ENCODE measurements around the gene MACROH2A1.

MACROH2A1 gene

DNA sequence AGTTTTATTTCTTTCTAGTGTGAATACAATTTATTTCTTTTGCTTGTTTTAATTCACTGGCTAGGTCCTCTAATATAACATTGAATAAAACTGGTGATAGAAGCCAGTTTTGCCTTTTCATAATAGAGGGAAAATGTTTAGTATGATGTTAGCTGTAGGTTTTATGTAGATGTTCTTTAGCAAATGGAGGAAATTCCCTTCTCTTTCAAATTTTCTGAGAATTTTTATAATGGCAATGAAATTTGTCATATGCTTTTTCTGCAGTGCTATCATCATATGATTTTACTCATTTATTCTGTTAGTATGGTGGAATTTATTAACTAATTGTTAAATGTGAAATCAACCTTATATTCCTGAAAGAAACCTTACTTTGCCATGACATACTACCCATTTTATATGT, 18.1 kb upstream of the MACROH2A1 start:
- no peaks in the 10 kb centered on the region for H3K4me1 ChIP-seq (ENCODE audit: control insufficient read depth in 1 of 2, insufficient read depth in 2 of 2, low read length in 2 of 2)
- H3K9me3 ChIP-seq (ENCODE audit: control insufficient read depth in 1 of 2, low read length in 2 of 2), result peaks cover 0 to 4% of the 10 kb centered on the region in 2 donors
- H3K27ac ChIP-seq (ENCODE audit: low read length), result no peak overlapping the region
- no peaks in the 10 kb centered on the region for H3K36me3 ChIP-seq (ENCODE audit: control insufficient read depth in 1 of 2, insufficient read depth in 2 of 2, low read length in 2 of 2)
- no peaks in the 10 kb centered on the region for H3K27me3 ChIP-seq (ENCODE audit: low read depth, low read length)
- no peak overlapping the region for H3K4me3 ChIP-seq (ENCODE audit: low read depth in 1 of 2, low read length in 2 of 2)

DNA sequence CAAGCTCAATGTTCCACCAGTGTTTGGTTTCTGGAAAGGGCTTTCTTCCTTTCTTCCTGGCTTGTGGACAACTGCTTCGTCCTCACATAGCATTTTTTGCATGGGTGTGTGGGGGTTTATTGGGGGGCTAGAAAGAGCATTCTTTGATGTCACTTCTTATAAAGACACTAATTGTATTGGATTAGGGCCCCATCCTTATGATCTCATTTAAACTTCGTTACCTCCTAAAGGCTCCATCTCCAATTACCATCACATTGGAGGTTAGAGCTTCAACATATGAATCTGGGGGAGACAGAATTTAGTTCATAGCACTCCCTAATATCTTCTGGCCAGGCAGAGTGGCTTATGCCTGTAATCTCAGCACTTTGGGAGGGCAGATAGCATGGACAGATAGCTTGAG, 6.1 kb upstream of the MACROH2A1 start:
- H3K27ac ChIP-seq (ENCODE audit: low read length), result no peak overlapping the region
- H3K4me1 ChIP-seq (ENCODE audit: control insufficient read depth in 1 of 2, insufficient read depth in 2 of 2, low read length in 2 of 2), result peaks cover 0 to 3% of the 10 kb centered on the region in 2 donors
- H3K4me3 ChIP-seq (ENCODE audit: low read depth in 1 of 2, low read length in 2 of 2), result no peak overlapping the region
- no peaks in the 10 kb centered on the region for H3K27me3 ChIP-seq (ENCODE audit: low read depth, low read length)
- H3K36me3 ChIP-seq (ENCODE audit: control insufficient read depth in 1 of 2, insufficient read depth in 2 of 2, low read length in 2 of 2), result no peaks in the 10 kb centered on the region
- no peaks in the 10 kb centered on the region for H3K9me3 ChIP-seq (ENCODE audit: control insufficient read depth in 1 of 2, low read length in 2 of 2)

DNA sequence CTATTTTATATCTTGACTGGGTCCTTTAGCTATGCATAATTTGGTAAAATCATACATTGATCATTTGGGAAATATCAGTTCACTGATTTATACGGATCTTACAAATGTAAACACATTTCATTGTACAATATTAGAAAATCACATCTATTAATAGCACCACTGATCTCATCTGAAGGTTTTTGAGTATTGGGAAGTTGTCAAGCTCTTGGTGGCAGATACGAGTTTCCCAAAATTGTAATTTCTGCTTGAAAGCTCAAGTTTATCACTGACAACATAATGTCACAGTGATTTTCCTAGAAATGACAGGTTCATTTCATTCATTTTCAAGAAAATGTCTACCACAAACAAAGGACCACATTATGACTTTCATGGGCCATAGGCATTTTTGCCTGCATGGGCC, 3.0 kb upstream of the MACROH2A1 start:
- H3K4me3 ChIP-seq (ENCODE audit: low read depth in 1 of 2, low read length in 2 of 2), result no peak overlapping the region

DNA sequence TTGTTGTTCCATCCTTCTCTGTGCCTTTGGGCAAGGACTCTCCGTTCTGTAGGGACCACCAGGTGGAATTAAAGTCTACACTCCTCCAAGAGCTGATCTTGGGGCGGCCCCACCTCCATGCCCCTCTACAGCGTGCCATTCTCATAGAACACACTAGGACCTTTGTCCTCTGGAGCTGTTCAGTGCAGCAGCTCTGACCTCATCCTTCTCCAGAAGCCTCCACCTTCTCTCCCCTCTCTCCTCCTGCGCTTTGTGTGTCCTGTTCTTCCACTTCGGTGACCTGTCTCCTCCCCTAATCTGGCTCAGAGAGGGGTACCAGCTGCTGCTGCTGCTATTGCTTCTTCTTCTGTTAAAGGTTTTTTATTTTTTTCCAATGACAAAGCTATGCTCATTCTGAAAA, 1.8 kb upstream of the MACROH2A1 start:
- H3K9me3 ChIP-seq (ENCODE audit: control insufficient read depth in 1 of 2, low read length in 2 of 2), result no peaks in the 10 kb centered on the region
- no peak overlapping the region for H3K4me3 ChIP-seq (ENCODE audit: low read depth in 1 of 2, low read length in 2 of 2)
- H3K27ac ChIP-seq (ENCODE audit: low read length), result no peak overlapping the region
- peaks cover 6 to 29% of the 10 kb centered on the region in 2 donors for H3K4me1 ChIP-seq (ENCODE audit: control insufficient read depth in 1 of 2, insufficient read depth in 2 of 2, low read length in 2 of 2)
- no peaks in the 10 kb centered on the region for H3K27me3 ChIP-seq (ENCODE audit: low read depth, low read length)
- no peaks in the 10 kb centered on the region for H3K36me3 ChIP-seq (ENCODE audit: control insufficient read depth in 1 of 2, insufficient read depth in 2 of 2, low read length in 2 of 2)

More for the DNA sequence above, 3.0 kb upstream of the MACROH2A1 start:
- H3K36me3 ChIP-seq (ENCODE audit: control insufficient read depth in 1 of 2, insufficient read depth in 2 of 2, low read length in 2 of 2), result no peaks in the 10 kb centered on the region
- no peaks in the 10 kb centered on the region for H3K9me3 ChIP-seq (ENCODE audit: control insufficient read depth in 1 of 2, low read length in 2 of 2)
- H3K27ac ChIP-seq (ENCODE audit: low read length), result no peak overlapping the region
- H3K4me1 ChIP-seq (ENCODE audit: control insufficient read depth in 1 of 2, insufficient read depth in 2 of 2, low read length in 2 of 2), result peaks cover 6 to 18% of the 10 kb centered on the region in 2 donors
- no peaks in the 10 kb centered on the region for H3K27me3 ChIP-seq (ENCODE audit: low read depth, low read length)

DNA sequence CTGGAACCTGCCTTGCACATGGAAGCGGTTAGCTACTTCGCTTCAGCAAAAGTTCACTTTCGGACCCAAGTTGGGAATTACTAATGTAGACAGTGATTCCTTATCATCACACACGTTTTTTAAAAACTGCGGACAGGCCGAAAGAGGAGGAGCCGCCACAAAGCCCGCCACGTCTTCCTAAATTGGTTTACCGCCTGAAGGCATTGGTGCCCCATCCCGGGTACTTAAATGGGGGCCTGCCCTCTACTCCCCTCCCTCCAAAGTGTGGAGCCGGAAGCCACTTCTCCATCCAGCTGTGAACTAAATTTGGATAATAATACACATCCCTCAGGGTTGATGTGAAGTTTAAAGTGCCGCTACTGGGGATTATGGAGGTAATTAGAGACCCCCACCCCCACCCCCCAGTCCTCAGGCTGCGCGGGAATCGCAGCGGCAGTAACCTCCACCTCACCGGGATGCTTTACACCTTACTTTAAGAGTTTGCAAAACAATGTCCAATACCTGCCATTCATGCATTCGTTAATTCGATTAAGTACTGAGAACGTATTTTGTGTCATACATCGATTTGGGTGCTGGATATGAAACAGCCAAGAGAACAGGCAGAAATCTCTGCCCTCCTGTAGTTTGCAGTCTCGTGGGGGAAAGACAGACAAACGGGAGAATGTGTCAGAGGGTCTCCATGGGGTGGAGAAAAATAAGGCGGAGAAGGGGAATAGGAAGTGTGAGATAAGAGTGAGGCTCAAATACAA, 937 bp upstream of the MACROH2A1 start:
- peaks cover 6 to 38% of the 10 kb centered on the region in 2 donors for H3K4me1 ChIP-seq (ENCODE audit: control insufficient read depth in 1 of 2, insufficient read depth in 2 of 2, low read length in 2 of 2)
- peak overlapping the region; percentile 81 for H3K27ac ChIP-seq (ENCODE audit: low read length)
- H3K36me3 ChIP-seq (ENCODE audit: control insufficient read depth in 1 of 2, insufficient read depth in 2 of 2, low read length in 2 of 2), result no peaks in the 10 kb centered on the region
- peak overlapping the region; percentile 67 to 92 for H3K4me3 ChIP-seq (ENCODE audit: low read depth in 1 of 2, low read length in 2 of 2)
- H3K9me3 ChIP-seq (ENCODE audit: control insufficient read depth in 1 of 2, low read length in 2 of 2), result no peaks in the 10 kb centered on the region
- no peaks in the 10 kb centered on the region for H3K27me3 ChIP-seq (ENCODE audit: low read depth, low read length)

DNA sequence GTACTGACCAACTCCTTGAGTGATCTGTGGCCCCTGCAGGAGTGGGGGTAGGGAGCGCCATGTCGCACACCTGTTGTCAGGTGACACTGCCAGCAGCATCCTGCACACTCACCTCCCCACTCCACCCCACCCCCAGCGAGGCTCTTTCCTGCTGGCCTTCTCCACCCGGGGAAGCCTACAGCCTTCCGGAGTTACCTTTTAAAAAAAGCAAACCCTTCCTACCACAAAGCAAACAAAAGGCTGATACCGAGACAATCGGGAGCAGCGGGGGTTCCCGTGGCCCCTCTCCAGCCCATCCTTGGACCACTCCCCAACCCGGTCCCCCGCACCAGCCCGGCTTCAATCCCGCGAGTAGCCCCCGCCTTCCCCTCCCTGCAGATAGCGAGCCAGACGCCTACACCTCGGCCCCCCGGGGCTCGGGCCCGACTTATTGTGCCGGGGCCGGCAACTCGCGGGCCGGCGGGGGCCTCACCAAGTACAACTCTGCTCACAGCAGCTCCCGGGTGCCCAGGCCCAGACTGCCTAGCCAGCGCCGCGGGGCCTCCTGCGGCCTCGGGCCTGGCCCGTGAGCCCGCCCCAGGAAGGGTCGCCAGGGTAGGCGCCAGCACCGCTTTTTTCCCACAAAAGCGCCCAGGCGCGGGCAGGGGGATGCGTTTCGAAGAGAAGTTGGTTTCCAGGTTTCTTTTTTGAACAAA, 724 bp downstream of the MACROH2A1 start:
- Histone ChIP-seq H3K27me3 (ENCODE audit: low read depth, low read length) (no peaks in the 10 kb centered on the region), H3K4me1 (ENCODE audit: control insufficient read depth in 1 of 2, insufficient read depth in 2 of 2, low read length in 2 of 2) (peaks cover 11 to 54% of the 10 kb centered on the region in 2 donors), H3K9me3 (ENCODE audit: control insufficient read depth in 1 of 2, low read length in 2 of 2) (no peaks in the 10 kb centered on the region), H3K36me3 (ENCODE audit: control insufficient read depth in 1 of 2, insufficient read depth in 2 of 2, low read length in 2 of 2) (no peaks in the 10 kb centered on the region), H3K27ac (ENCODE audit: low read length) (peak overlapping the region; percentile 53), H3K4me3 (ENCODE audit: low read depth in 1 of 2, low read length in 2 of 2) (peak overlapping the region; percentile 68 to 92)

DNA sequence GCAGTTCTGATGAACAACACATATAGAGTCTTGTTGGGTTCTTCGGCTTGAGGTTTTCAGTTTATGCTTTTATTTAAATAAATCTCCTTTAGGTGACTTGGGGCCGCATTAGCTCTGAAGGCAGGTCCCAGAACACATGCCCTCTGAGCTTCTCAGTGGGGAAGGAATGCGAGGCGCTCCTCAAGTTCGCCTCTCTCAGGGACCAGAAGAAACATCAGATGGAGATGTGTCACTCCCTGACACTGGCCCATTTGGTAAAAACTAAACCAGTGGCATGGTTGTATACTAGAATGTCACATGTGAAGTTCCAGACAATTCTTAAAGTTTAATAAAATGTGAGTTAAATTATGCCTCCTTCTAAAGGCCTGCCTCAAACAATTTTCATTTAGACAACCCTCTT, 1.9 kb downstream of the MACROH2A1 start:
- peaks cover 13 to 55% of the 10 kb centered on the region in 2 donors for H3K4me1 ChIP-seq (ENCODE audit: control insufficient read depth in 1 of 2, insufficient read depth in 2 of 2, low read length in 2 of 2)

DNA sequence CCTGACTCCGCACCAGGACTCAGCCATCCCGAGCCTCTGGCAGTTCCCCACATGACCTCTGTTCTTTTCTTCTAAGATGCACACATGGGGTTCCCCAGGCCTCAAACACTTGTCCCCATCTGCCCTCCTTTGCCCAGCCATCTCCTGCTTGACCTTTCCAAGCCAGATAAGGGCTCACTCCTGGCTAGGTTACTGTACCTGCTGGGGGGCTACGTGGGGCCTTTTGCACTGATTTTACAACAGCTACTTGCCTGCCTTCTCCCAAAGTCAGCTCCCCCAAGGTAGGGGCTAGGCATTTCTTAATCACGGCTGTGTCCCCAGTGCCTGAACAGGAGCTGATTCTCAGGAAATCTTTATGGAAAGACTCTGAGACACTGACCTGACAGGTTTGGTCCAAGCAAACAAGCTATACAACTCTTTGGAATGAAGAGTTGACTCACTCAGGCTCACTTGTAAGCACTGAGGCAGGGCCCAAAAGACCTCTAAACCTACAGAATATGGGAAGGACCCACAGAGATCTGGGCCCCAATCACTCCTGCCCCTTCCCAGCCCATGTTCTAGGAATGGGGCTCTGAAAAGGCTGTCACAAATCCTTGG, 2.5 kb downstream of the MACROH2A1 start:
- H3K27me3 ChIP-seq (ENCODE audit: low read depth, low read length), result no peaks in the 10 kb centered on the region
- peaks cover 18 to 55% of the 10 kb centered on the region in 2 donors for H3K4me1 ChIP-seq (ENCODE audit: control insufficient read depth in 1 of 2, insufficient read depth in 2 of 2, low read length in 2 of 2)
- no peaks in the 10 kb centered on the region for H3K9me3 ChIP-seq (ENCODE audit: control insufficient read depth in 1 of 2, low read length in 2 of 2)
- H3K36me3 ChIP-seq (ENCODE audit: control insufficient read depth in 1 of 2, insufficient read depth in 2 of 2, low read length in 2 of 2), result peaks cover 0 to 10% of the 10 kb centered on the region in 2 donors
- no peak overlapping the region for H3K4me3 ChIP-seq (ENCODE audit: low read depth in 1 of 2, low read length in 2 of 2)
- no peak overlapping the region for H3K27ac ChIP-seq (ENCODE audit: low read length)

More for the DNA sequence above, 1.9 kb downstream of the MACROH2A1 start:
- H3K36me3 ChIP-seq (ENCODE audit: control insufficient read depth in 1 of 2, insufficient read depth in 2 of 2, low read length in 2 of 2), result peaks cover 0 to 7% of the 10 kb centered on the region in 2 donors
- no peaks in the 10 kb centered on the region for H3K27me3 ChIP-seq (ENCODE audit: low read depth, low read length)
- no peak overlapping the region for H3K27ac ChIP-seq (ENCODE audit: low read length)
- no peak overlapping the region for H3K4me3 ChIP-seq (ENCODE audit: low read depth in 1 of 2, low read length in 2 of 2)
- no peaks in the 10 kb centered on the region for H3K9me3 ChIP-seq (ENCODE audit: control insufficient read depth in 1 of 2, low read length in 2 of 2)

DNA sequence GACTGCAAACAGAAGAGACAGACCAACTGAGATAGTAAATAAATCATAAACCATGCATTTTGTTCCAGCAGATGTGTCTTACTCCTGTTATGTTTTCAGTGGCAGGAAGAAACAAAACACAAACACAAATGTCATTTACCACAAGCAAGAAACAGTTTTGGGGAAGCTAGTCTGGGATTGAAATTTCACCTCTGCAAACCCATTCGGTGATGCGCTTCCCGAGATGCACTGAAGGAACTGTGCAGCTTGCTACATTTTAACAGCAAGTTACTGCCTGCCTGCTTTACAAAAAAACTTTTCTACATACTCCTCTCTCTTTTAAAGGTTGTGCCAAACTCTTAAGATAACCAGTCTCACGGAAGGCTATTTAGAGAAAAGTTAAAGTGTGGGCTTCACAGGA, 3.2 kb downstream of the MACROH2A1 start:
- H3K27me3 ChIP-seq (ENCODE audit: low read depth, low read length), result no peaks in the 10 kb centered on the region
- H3K9me3 ChIP-seq (ENCODE audit: control insufficient read depth in 1 of 2, low read length in 2 of 2), result no peaks in the 10 kb centered on the region
- no peak overlapping the region for H3K27ac ChIP-seq (ENCODE audit: low read length)
- H3K4me3 ChIP-seq (ENCODE audit: low read depth in 1 of 2, low read length in 2 of 2), result no peak overlapping the region
- peaks cover 25 to 61% of the 10 kb centered on the region in 2 donors for H3K4me1 ChIP-seq (ENCODE audit: control insufficient read depth in 1 of 2, insufficient read depth in 2 of 2, low read length in 2 of 2)
- H3K36me3 ChIP-seq (ENCODE audit: control insufficient read depth in 1 of 2, insufficient read depth in 2 of 2, low read length in 2 of 2), result peaks cover 0 to 14% of the 10 kb centered on the region in 2 donors

DNA sequence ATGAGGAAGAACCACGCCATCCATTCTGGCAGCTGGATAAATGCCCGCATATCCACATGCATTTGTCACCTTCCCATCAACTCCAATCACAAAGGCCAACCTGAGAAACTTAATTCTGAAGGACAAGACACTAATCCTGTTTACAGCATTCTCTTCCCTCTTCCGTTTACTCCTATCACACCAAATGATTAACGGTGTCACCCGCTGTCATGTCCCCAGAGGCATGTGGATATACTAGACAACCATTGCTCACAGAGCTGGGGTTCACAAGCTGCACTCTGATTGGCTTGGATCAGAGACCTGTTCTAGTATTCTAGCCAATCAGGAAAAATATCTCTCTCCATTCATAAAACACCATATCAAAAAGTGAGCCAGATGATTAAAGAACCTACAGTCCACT, 3.6 kb downstream of the MACROH2A1 start:
- Histone ChIP-seq H3K27ac (ENCODE audit: low read length) (no peak overlapping the region), H3K36me3 (ENCODE audit: control insufficient read depth in 1 of 2, insufficient read depth in 2 of 2, low read length in 2 of 2) (peaks cover 0 to 18% of the 10 kb centered on the region in 2 donors), H3K4me1 (ENCODE audit: control insufficient read depth in 1 of 2, insufficient read depth in 2 of 2, low read length in 2 of 2) (peaks cover 29 to 65% of the 10 kb centered on the region in 2 donors), H3K4me3 (ENCODE audit: low read depth in 1 of 2, low read length in 2 of 2) (no peak overlapping the region), H3K9me3 (ENCODE audit: control insufficient read depth in 1 of 2, low read length in 2 of 2) (no peaks in the 10 kb centered on the region), H3K27me3 (ENCODE audit: low read depth, low read length) (no peaks in the 10 kb centered on the region)

DNA sequence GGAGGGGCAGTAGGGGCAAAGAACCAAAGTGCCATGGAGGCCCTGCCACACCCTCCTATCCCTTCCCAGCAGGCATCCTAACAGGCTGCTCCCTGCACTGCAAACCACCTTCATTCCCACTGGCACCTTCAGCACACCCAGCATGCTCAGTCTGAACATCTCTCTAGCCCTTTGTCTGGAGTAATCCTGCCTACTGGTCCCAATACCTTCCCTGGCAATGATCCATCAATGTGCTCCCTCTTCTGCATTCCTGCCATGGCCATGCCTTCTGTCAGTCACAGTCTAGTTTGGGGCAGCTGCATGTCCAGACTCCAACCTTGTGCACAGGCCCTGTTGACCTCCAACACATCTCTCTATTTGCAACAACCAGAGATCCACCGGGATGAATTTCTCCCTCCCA, 4.9 kb downstream of the MACROH2A1 start:
- peak overlapping the region; percentile 62 for H3K27ac ChIP-seq (ENCODE audit: low read length)
- peaks cover 30 to 62% of the 10 kb centered on the region in 2 donors for H3K4me1 ChIP-seq (ENCODE audit: control insufficient read depth in 1 of 2, insufficient read depth in 2 of 2, low read length in 2 of 2)
- H3K4me3 ChIP-seq (ENCODE audit: low read depth in 1 of 2, low read length in 2 of 2), result no peak overlapping the region
- H3K36me3 ChIP-seq (ENCODE audit: control insufficient read depth in 1 of 2, insufficient read depth in 2 of 2, low read length in 2 of 2), result peaks cover 6 to 22% of the 10 kb centered on the region in 2 donors
- no peaks in the 10 kb centered on the region for H3K27me3 ChIP-seq (ENCODE audit: low read depth, low read length)
- no peaks in the 10 kb centered on the region for H3K9me3 ChIP-seq (ENCODE audit: control insufficient read depth in 1 of 2, low read length in 2 of 2)

Measured in muscle layer of duodenum (tissue), 2 donors.